Breast epithelium (tissue), 3 donors: Measurements from ENCODE around the gene COL8A2.

Experiments
- CTCF ChIP-seq, 3 donors: fragments of 450-650 bp; IDR thresholded peaks; one replicate each; pipeline ENCODE4 v1.5.1; 2016 to 2017; ENCODE audit warnings: antibody characterized with exemption in 3 of 3, mild to moderate bottlenecking in 3 of 3, moderate library complexity in 3 of 3
- POLR2A ChIP-seq: fragments of 450-650 bp; IDR thresholded peaks from one replicate; pipeline ENCODE4 v1.6.1; 2016; ENCODE audit warnings: antibody characterized with exemption, mild to moderate bottlenecking, moderate library complexity
- POLR2AphosphoS5 ChIP-seq, 3 donors: sonication (generic); formaldehyde crosslinking; IDR thresholded peaks; one replicate each; pipeline ENCODE4 v1.6.1; 2017; ENCODE audit warnings: antibody characterized with exemption in 3 of 3

- TF ChIP-seq CTCF (IDR thresholded peaks at IDR 0.05) = peak; percentile 42 to 79 (median 63)
- TF ChIP-seq POLR2A = no peak
- peak in 1 of 3 donors; percentile 10 for TF ChIP-seq POLR2AphosphoS5 (IDR thresholded peaks at IDR 0.05)
Measured at GRCh38 chr1:36134505-36135329, 9.7 kb upstream of the COL8A2 start.
